Measurements from ENCODE around the gene GLRX. TPM values are rescaled to one million over a fixed set of nuclear protein-coding genes. Genes with fewer than 3 reads are reported as not detected.
A peak's percentile ranks its signal among the peaks of the same experiment; 100 is the strongest.

The GLRX gene
- total and polyA plus RNA-seq, 2 of the 4 experiments (the other 2 are of a cell fraction): 142 to 193 TPM

GRCh38 chr5:95812074-95812471, 10.5 kb downstream of the GLRX start:
- dilution Hi-C loops (cut with HindIII; ENCODE audit: low sequenced_read_pairs, unreplicated experiment): no loop called here

More at GRCh38 chr5:95812074-95812471, 10.5 kb downstream of the GLRX start:
- Histone ChIP-seq H3K4me3 (ENCODE audit: insufficient read depth, low read depth, low read length) (no peak overlapping the region), H3K9me3 (ENCODE audit: control insufficient read depth, insufficient read depth, low read length) (no peaks in the 10 kb centered on the region), H3K27me3 (ENCODE audit: control insufficient read depth, insufficient read depth, low read length) (no peaks in the 10 kb centered on the region), H2BK120ac (ENCODE audit: low read depth, low read length) (no peak overlapping the region), H3K27ac (ENCODE audit: insufficient read depth, low read length) (no peak overlapping the region), H4K20me1 (ENCODE audit: insufficient read depth, low read length) (peaks cover 8% of the 10 kb centered on the region), H3K18ac (ENCODE audit: low read depth, low read length) (no peak overlapping the region), H4K91ac (ENCODE audit: insufficient read depth, low read depth, low read length) (peak overlapping the region; percentile 9; the same call in 1 of the 2 replicates), H2BK20ac (ENCODE audit: low read depth, low read length) (no peak overlapping the region), H3K79me1 (ENCODE audit: low read depth in 1 of 2, low read length in 2 of 2) (peaks cover 20 to 45% of the 10 kb centered on the region in 2 experiments), H4K8ac (ENCODE audit: low read depth in 2 of 2, low read length in 2 of 2) (peak overlapping the region in 1 of 2 experiments; percentile 4; a peak in 1 of 4 replicates), H2AK9ac (replicated peaks; ENCODE audit: low read depth, low read length, poor library complexity) (no peak overlapping the region), H2AK5ac (ENCODE audit: low read depth, low read length) (peak overlapping the region; percentile 48), H2BK5ac (ENCODE audit: low read depth, low read length, poor library complexity, severe bottlenecking) (no peak overlapping the region), H3K36me3 (ENCODE audit: control insufficient read depth, insufficient read depth, low read length) (peaks cover 23% of the 10 kb centered on the region), H3K4me1 (ENCODE audit: control insufficient read depth, insufficient read depth, low read length) (peaks cover 16% of the 10 kb centered on the region), H3K4me2 (ENCODE audit: low read depth, low read length) (no peak overlapping the region), H2AFZ (replicated peaks; ENCODE audit: low read length, poor library complexity) (peak overlapping the region; percentile 55), H3K4ac (ENCODE audit: low read depth, low read length) (no peak overlapping the region), H3K9ac (ENCODE audit: low read depth, low read length) (no peak overlapping the region), H3K23ac (ENCODE audit: low read depth, low read length) (no peak overlapping the region), H2BK15ac (ENCODE audit: low read depth, low read length) (no peak overlapping the region), H3K56ac (ENCODE audit: extremely low read depth, insufficient read depth, low read length) (no peak overlapping the region; the same call in 1 of the 2 replicates), H3K14ac (replicated peaks; ENCODE audit: low read depth, low read length) (0 out of 2 replicates have a peak overlapping the region, but pooled peaks have one; percentile 0), H4K5ac (ENCODE audit: low read depth, low read length) (no peak overlapping the region), H3K9me1 (ENCODE audit: insufficient read depth, low read length) (peaks cover 16% of the 10 kb centered on the region)
- intact Hi-C loops (cut with micrococcal nuclease) (no loop called here), in situ Hi-C loops (cut with MboI; ENCODE audit: low sequenced_read_pairs) (no loop called here)
- WGBS, 2 experiments (ENCODE audit: extremely low coverage in 2 of 2, insufficient read length in 1 of 2): 9% methylated on average over 4 of the region's 6 CpGs; no CpG with 5 or more reads in 1 of the 2 experiments
- no TSS peak for BruUV-seq (replicated peaks)
- ATAC-seq (ENCODE audit: low read depth) (peak; percentile 35), DNase-seq (peak; percentile 74)
- TF ChIP-seq MAFK (IDR thresholded peaks at IDR 0.05; ENCODE audit: low read depth, low read length) (no peak), USF2 (IDR thresholded peaks at IDR 0.05; ENCODE audit: low read depth, low read length) (no peak), FOS (IDR thresholded peaks at IDR 0.05; ENCODE audit: low read depth, low read length) (no peak), CTCF (conservative IDR thresholded peaks at IDR 0.05; ENCODE audit: low read depth, low read length) (no peak), MXI1 (IDR thresholded peaks at IDR 0.05; ENCODE audit: borderline replicate concordance, low read depth, low read length) (no peak), POLR2A (IDR thresholded peaks at IDR 0.05; ENCODE audit: low read depth, low read length) (no peak), RAD21 (IDR thresholded peaks at IDR 0.05; ENCODE audit: low read length) (no peak), SMC3 (IDR thresholded peaks at IDR 0.05; ENCODE audit: low read depth, low read length) (no peak), RCOR1 (IDR thresholded peaks at IDR 0.05; ENCODE audit: insufficient replicate concordance, low read length) (no peak), CEBPB (IDR thresholded peaks at IDR 0.05; ENCODE audit: low read depth, low read length) (no peak), CHD1 (IDR thresholded peaks at IDR 0.05; ENCODE audit: low read depth, low read length) (no peak), NFE2L2 (IDR thresholded peaks at IDR 0.05; ENCODE audit: low read depth, low read length) (no peak), BHLHE40 (IDR thresholded peaks at IDR 0.05; ENCODE audit: low read depth, low read length) (no peak), ELK1 (IDR thresholded peaks at IDR 0.05; ENCODE audit: borderline replicate concordance, low read depth, low read length) (no peak), MAZ (IDR thresholded peaks at IDR 0.05; ENCODE audit: borderline replicate concordance, low read depth, low read length) (no peak), RFX5 (IDR thresholded peaks at IDR 0.05; ENCODE audit: low read depth, low read length) (no peak)
- ChIA-PET CTCF (interaction anchor here (0.5 to 1.4 kb wide), 3 partner anchors 31 to 1112 kb away, joined by 3 to 5 read pairs (median 3); no protein-coding TSS in a partner anchor), POLR2A (ENCODE audit: unreplicated experiment) (interaction anchor here (1.5 kb wide), 1 partner anchor 11 kb away, joined by 4 read pairs; the partner anchor contains the start of gene GLRX)
